H1 (cell line): Measurements from ENCODE around the gene SNAPIN. TPM values are rescaled to one million over a fixed set of nuclear protein-coding genes. Genes with fewer than 3 reads are reported as not detected.
A peak's percentile ranks its signal among the peaks of the same experiment; 100 is the strongest.

Source experiments
- CTCF ChIA-PET: fragments of 300-600 bp; sonication (Branson Sonifier 250); formaldehyde crosslinking; loops from one replicate; lab custom pipeline; 2021; ENCODE audit not compliant: partially characterized antibody; lab: Charles Lee
- POLR2A ChIA-PET: fragments of 300-600 bp; sonication (Branson Sonifier 250); formaldehyde crosslinking; loops from one replicate; lab custom pipeline; 2021; ENCODE audit warnings: inconsistent platforms; ENCODE audit not compliant: partially characterized antibody; lab: Charles Lee
- DNase-seq, 2 experiments: peaks; one replicate each; pipeline versions ENCODE4 v3.0.0 to v3.0.0-alpha.2; 2010 to 2022; ENCODE audit warnings: low spot score in 2 of 2, low read depth in 1 of 2, mixed read lengths in 1 of 2
- FAIRE-seq: peaks from 2 replicates; lab custom pipeline; 2011; peaks lifted over from hg19 to GRCh38; lab: Jason Lieb, UNC
- H2AFZ ChIP-seq: 2 replicates; pipeline ENCODE4 v1.8.1; 2012; ENCODE audit warnings: low read length, inconsistent platforms
- H2AK5ac ChIP-seq: 2 replicates; pipeline ENCODE4 v1.6.1; 2013; ENCODE audit warnings: low read depth, low read length
- H2BK120ac ChIP-seq: replicated peaks from 2 replicates; pipeline ENCODE3; 2013; ENCODE audit warnings: low read depth, low read length, inconsistent platforms
- H2BK12ac ChIP-seq: 2 replicates; pipeline ENCODE4 v1.6.1; 2013; ENCODE audit warnings: low read depth, low read length
- H2BK15ac ChIP-seq: 2 replicates; pipeline ENCODE4 v1.6.1; 2013; ENCODE audit warnings: low read length
- H2BK20ac ChIP-seq: 2 replicates; pipeline ENCODE4 v1.6.1; 2013; ENCODE audit warnings: low read length
- H2BK5ac ChIP-seq: 2 replicates; pipeline ENCODE4 v1.6.1; 2013; ENCODE audit warnings: low read depth, low read length
- H3K14ac ChIP-seq: 2 replicates; pipeline ENCODE4 v1.6.1; 2013; ENCODE audit warnings: inconsistent platforms; ENCODE audit not compliant: insufficient read length
- H3K18ac ChIP-seq: 2 replicates; pipeline ENCODE4 v1.6.1; 2013; ENCODE audit warnings: low read length; ENCODE audit errors: extremely low read depth
- H3K23ac ChIP-seq: 2 replicates; pipeline ENCODE4 v1.6.1; 2013; ENCODE audit warnings: inconsistent platforms; ENCODE audit not compliant: insufficient read length
- H3K23me2 ChIP-seq: 2 replicates; pipeline ENCODE4 v1.6.1; 2013; ENCODE audit warnings: low read depth, low read length
- H3K27ac ChIP-seq: 2 replicates; pipeline ENCODE4 v1.6.1; 2011; ENCODE audit warnings: low read depth, low read length, inconsistent platforms
- H3K27me3 ChIP-seq, 4 experiments: replicated peaks in 1 of 4; 1 replicate in 1 of 4; 2 replicates in 3 of 4; pipeline versions ENCODE4 v1.6.1 to v1.8.1; 2011 to 2013; ENCODE audit warnings: low read length in 3 of 4, mild to moderate bottlenecking in 3 of 4, inconsistent platforms in 2 of 4, mixed read lengths in 2 of 4, moderate library complexity in 1 of 4; ENCODE audit not compliant: control insufficient read depth in 3 of 4, insufficient read depth in 3 of 4; ENCODE audit errors: extremely low read depth in 1 of 4
- H3K36me3 ChIP-seq, 4 experiments: 2 replicates each; pipeline versions ENCODE4 v1.6.1 to v1.8.1; 2011 to 2013; ENCODE audit warnings: mild to moderate bottlenecking in 4 of 4, low read length in 3 of 4, moderate library complexity in 2 of 4, control low read depth in 1 of 4, inconsistent platforms in 1 of 4; ENCODE audit not compliant: insufficient read depth in 4 of 4, control insufficient read depth in 2 of 4
- H3K4ac ChIP-seq: replicated peaks from 2 replicates; pipeline ENCODE3; 2013; ENCODE audit warnings: low read length, low read depth, mixed read lengths, inconsistent platforms; ENCODE audit not compliant: insufficient read length
- H3K4me1 ChIP-seq, 4 experiments: replicated peaks in 1 of 4; 1 replicate in 1 of 4; 2 replicates in 3 of 4; pipeline versions ENCODE4 v1.6.1 to v1.8.1; 2011 to 2013; ENCODE audit warnings: low read length in 3 of 4, inconsistent platforms in 2 of 4, mixed read lengths in 1 of 4; ENCODE audit not compliant: insufficient read depth in 4 of 4, control insufficient read depth in 3 of 4
- H3K4me2 ChIP-seq, 2 experiments: 2 replicates each; pipeline versions ENCODE4 v1.6.1 to v1.8.1; 2011 to 2013; ENCODE audit warnings: low read depth in 2 of 2, low read length in 2 of 2, control low read depth in 1 of 2, inconsistent platforms in 1 of 2, mild to moderate bottlenecking in 1 of 2; ENCODE audit not compliant: insufficient read depth in 1 of 2
- H3K4me3 ChIP-seq, 4 experiments: fragments of 200-600, 300-600 bp in 1 of 4; sonication (generic), shearing (Covaris generic), sonication (Bioruptor Twin) in 1 of 4; 2 replicates each; pipeline versions ENCODE4 v1.5.1 to v1.8.1; 2011 to 2016; ENCODE audit warnings: low read length in 4 of 4, low read depth in 3 of 4, control low read depth in 2 of 4, inconsistent platforms in 2 of 4, mild to moderate bottlenecking in 2 of 4, mixed read lengths in 1 of 4, moderate library complexity in 1 of 4; ENCODE audit not compliant: insufficient read depth in 2 of 4; ENCODE audit errors: extremely low read depth in 1 of 4
- H3K56ac ChIP-seq: replicated peaks from 2 replicates; pipeline ENCODE3; 2013; ENCODE audit warnings: low read depth, mild to moderate bottlenecking, mixed read lengths, low read length, inconsistent platforms; ENCODE audit not compliant: insufficient read length
- H3K79me1 ChIP-seq: 2 replicates; pipeline ENCODE4 v1.6.1; 2013; ENCODE audit warnings: low read depth, low read length, control low read depth
- H3K79me2 ChIP-seq, 2 experiments: 2 replicates each; pipeline versions ENCODE4 v1.6.1 to v1.8.1; 2012 to 2013; ENCODE audit warnings: low read length in 2 of 2, mild to moderate bottlenecking in 2 of 2, inconsistent platforms in 1 of 2; ENCODE audit not compliant: insufficient read depth in 2 of 2, control insufficient read depth in 1 of 2
- H3K9ac ChIP-seq, 4 experiments: replicated peaks in 1 of 4; 1 replicate in 1 of 4; 2 replicates in 3 of 4; pipeline versions ENCODE4 v1.6.1 to v1.8.1; 2011 to 2013; ENCODE audit warnings: low read depth in 3 of 4, low read length in 3 of 4, control low read depth in 2 of 4, mild to moderate bottlenecking in 2 of 4, moderate library complexity in 2 of 4, inconsistent platforms in 1 of 4; ENCODE audit errors: extremely low read depth in 1 of 4
- H3K9me3 ChIP-seq, 2 experiments: 2 replicates each; pipeline versions ENCODE4 v1.6.1 to v1.8.1; 2012 to 2013; ENCODE audit warnings: mild to moderate bottlenecking in 2 of 2, moderate library complexity in 2 of 2, control low read depth in 1 of 2, inconsistent platforms in 1 of 2, low read depth in 1 of 2, low read length in 1 of 2, mixed read lengths in 1 of 2; ENCODE audit not compliant: insufficient read depth in 2 of 2
- H4K20me1 ChIP-seq, 2 experiments: replicated peaks in 1 of 2; 2 replicates each; pipeline versions ENCODE3 to v1.8.1; 2011 to 2013; ENCODE audit warnings: inconsistent platforms in 2 of 2, low read length in 2 of 2, mild to moderate bottlenecking in 1 of 2; ENCODE audit not compliant: insufficient read depth in 2 of 2, control insufficient read depth in 1 of 2
- H4K5ac ChIP-seq: 2 replicates; pipeline ENCODE4 v1.6.1; 2013; ENCODE audit warnings: low read length, low read depth, mixed read lengths, inconsistent platforms; ENCODE audit not compliant: insufficient read length
- H4K8ac ChIP-seq: 2 replicates; pipeline ENCODE4 v1.8.0; 2013; ENCODE audit warnings: mild to moderate bottlenecking, moderate library complexity, low read length, inconsistent platforms; ENCODE audit not compliant: insufficient read depth; ENCODE audit errors: extremely low read depth
- H4K91ac ChIP-seq: replicated peaks from 2 replicates; pipeline ENCODE3; 2013; ENCODE audit warnings: low read length, mixed read lengths, inconsistent platforms; ENCODE audit not compliant: insufficient read length
- BCL11A ChIP-seq, 2 experiments: IDR thresholded peaks; one replicate each; pipeline ENCODE4 v1.6.1; 2011; ENCODE audit warnings: low read depth in 2 of 2, low read length in 2 of 2, mild to moderate bottlenecking in 2 of 2
- GTF2F1 ChIP-seq: IDR thresholded peaks from 2 replicates; pipeline ENCODE4 v1.6.1; 2012; ENCODE audit warnings: low read depth, low read length, improper control_type of control experiment, borderline replicate concordance
- KDM1A ChIP-seq: fragments of 200-600, 300-600 bp; sonication (generic); IDR thresholded peaks from 2 replicates; pipeline ENCODE4 v1.7.1; 2016; ENCODE audit warnings: mild to moderate bottlenecking, low read length, borderline replicate concordance
- KDM4A ChIP-seq: IDR thresholded peaks from one replicate; pipeline ENCODE4 v1.7.1; 2012; ENCODE audit warnings: low read depth, mild to moderate bottlenecking, moderate library complexity, low read length, inconsistent platforms; ENCODE audit not compliant: severe bottlenecking
- MAFK ChIP-seq: IDR thresholded peaks from 2 replicates; pipeline ENCODE4 v1.6.1; 2012; ENCODE audit warnings: low read depth, mild to moderate bottlenecking, improper control_type of control experiment, low read length
- NRF1 ChIP-seq: IDR thresholded peaks from 2 replicates; pipeline ENCODE4 v1.6.1; 2011; ENCODE audit warnings: mild to moderate bottlenecking, low read depth, low read length, improper control_type of control experiment
- RAD21 ChIP-seq, 2 experiments: IDR thresholded peaks in 1 of 2; conservative IDR thresholded peaks in 1 of 2; 2 replicates each; pipeline ENCODE4 v1.6.1; 2011; ENCODE audit warnings: low read depth in 2 of 2, low read length in 2 of 2, improper control_type of control experiment in 1 of 2, inconsistent platforms in 1 of 2, mild to moderate bottlenecking in 1 of 2, moderate library complexity in 1 of 2
- RXRA ChIP-seq: IDR thresholded peaks from 2 replicates; pipeline ENCODE4 v1.6.1; 2011; ENCODE audit warnings: low read depth, mild to moderate bottlenecking, low read length, moderate library complexity; ENCODE audit not compliant: insufficient read depth
- SAP30 ChIP-seq: fragments of 300-600 bp; sonication (generic); IDR thresholded peaks from 2 replicates; pipeline ENCODE4 v1.7.1; 2012; ENCODE audit warnings: low read length, moderate library complexity, mild to moderate bottlenecking, inconsistent platforms; ENCODE audit not compliant: insufficient read depth, insufficient replicate concordance
- TBP ChIP-seq: IDR thresholded peaks from 2 replicates; pipeline ENCODE4 v1.6.1; 2011; ENCODE audit warnings: low read depth, low read length, improper control_type of control experiment
- WGBS, 2 experiments: shearing (Covaris generic) in 1 of 2; methylation state at CpG; one replicate each; pipeline versions ENCODE4 v1.1.6 to v1.1.7; 2013 to 2015; ENCODE audit warnings: low lambda C conversion rate in 2 of 2, mixed read lengths in 2 of 2, inconsistent platforms in 1 of 2, low coverage in 1 of 2, missing lambda C conversion rate in 1 of 2; ENCODE audit not compliant: insufficient replicate concordance in 2 of 2, insufficient coverage in 1 of 2, insufficient read length in 1 of 2; ENCODE audit errors: extremely low coverage in 1 of 2, missing lambda C conversion rate in 1 of 2; 5-methylcytosine and 5-hydroxymethylcytosine counted together
- polyA plus RNA-seq, 7 experiments: library from polyadenylated mRNA; depleted of rRNA in 3 of 7; stranded (reverse) in 5 of 7; unstranded in 2 of 7; fragments of >200 nt in 5 of 7; fragments of 200-250 nt in 2 of 7; gene quantifications; 1 replicate in 5 of 7; 2 replicates in 1 of 7; 4 replicates in 1 of 7; pipeline versions ENCODE4 v1.2.1 to v1.2.3, GENCODE V29; 2011 to 2013; ENCODE audit warnings: missing spikeins in 2 of 7, mixed read lengths in 2 of 7
- total RNA-seq: library from RNA; stranded (reverse); fragmentation: NEBNext Ultra II Directional; extraction: Animal tissue kit (Norgen Biotek cat#: 25700); gene quantifications from 2 replicates; pipeline ENCODE4 v1.2.1, GENCODE V29; 2021

SNAPIN gene
- total and polyA plus RNA-seq, 2 of the 8 experiments (the other 6 are each of a cell fraction or from before 2014, with no cell fraction given) = 25.7 to 31.1 TPM

DNA sequence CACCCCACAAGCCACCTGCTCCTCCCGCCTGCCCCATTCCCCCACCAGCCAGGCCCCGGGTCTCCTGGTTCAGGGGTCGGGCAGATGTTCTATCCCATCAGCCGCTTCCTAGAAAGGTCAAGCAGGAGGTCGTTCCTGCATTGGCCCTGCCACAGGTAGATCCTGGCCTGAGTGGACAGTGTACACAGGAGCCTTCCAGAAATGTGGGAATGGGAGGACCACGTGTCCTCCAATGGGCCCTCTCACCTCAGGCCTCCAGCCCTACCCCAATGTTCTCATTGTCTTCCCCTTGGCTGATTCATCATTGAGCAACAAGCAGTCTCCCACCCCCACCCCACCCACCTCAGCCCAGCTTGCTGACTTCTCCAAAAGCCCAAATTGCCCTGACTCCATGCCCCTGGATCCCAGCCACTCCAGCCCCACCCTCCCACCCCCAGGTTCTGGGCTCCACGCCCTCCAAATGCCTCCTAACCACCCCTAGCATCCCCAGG, 47.6 kb upstream of the SNAPIN start:
- POLR2A ChIA-PET = interaction anchor here (15.3 kb wide), 1 partner anchor 17 kb away, joined by 261 read pairs; the partner anchor contains the start of genes CHTOP, S100A1 and S100A13
- peaks cover 3% of the 10 kb centered on the region for H3K23me2 ChIP-seq
- H4K8ac ChIP-seq = no peak overlapping the region
- H3K79me1 ChIP-seq = no peaks in the 10 kb centered on the region
- WGBS, 2 experiments = 98% methylated on average over 5 of the region's 7 CpGs; no CpG with 5 or more reads in 1 of the 2 experiments
- no peaks in the 10 kb centered on the region for H4K20me1 ChIP-seq
- H2AK5ac ChIP-seq = no peak overlapping the region
- H3K56ac ChIP-seq = no peak overlapping the region
- H2BK5ac ChIP-seq = no peak overlapping the region
- no peak for DNase-seq
- H3K9ac ChIP-seq = no peak overlapping the region
- no peak overlapping the region for H2BK120ac ChIP-seq
- no peak overlapping the region for H3K14ac ChIP-seq
- H2AFZ ChIP-seq = no peak overlapping the region
- H2BK15ac ChIP-seq = no peak overlapping the region
- no peak overlapping the region for H3K27ac ChIP-seq
- H4K5ac ChIP-seq = no peak overlapping the region
- H3K79me2 ChIP-seq = no peaks in the 10 kb centered on the region
- 0 out of 2 replicates have a peak overlapping the region, but pooled peaks have one; percentile 5 for H2BK12ac ChIP-seq
- peaks cover 0 to 35% (median 21%) of the 10 kb centered on the region in 4 experiments; a peak in 6 of 7 replicates for H3K4me1 ChIP-seq
- CTCF ChIA-PET = interaction anchor here (0.8 to 15.9 kb wide), 5 partner anchors 8 to 40 kb away, joined by 4 to 224 read pairs (median 64); partner anchors contain the start of gene S100A13
- no peaks in the 10 kb centered on the region for H3K36me3 ChIP-seq
- H3K23ac ChIP-seq = no peak overlapping the region
- H3K4ac ChIP-seq = no peak overlapping the region
- H3K18ac ChIP-seq = no peak overlapping the region
- H3K9me3 ChIP-seq = no peaks in the 10 kb centered on the region
- no peak overlapping the region for H3K4me3 ChIP-seq
- H2BK20ac ChIP-seq = peak overlapping the region; percentile 73; the same call in 1 of the 2 replicates
- no peak overlapping the region for H3K4me2 ChIP-seq
- no peak for FAIRE-seq
- H4K91ac ChIP-seq = peak overlapping the region; percentile 9
- H3K27me3 ChIP-seq = no peaks in the 10 kb centered on the region; a peak in 1 of 7 replicates
- TF ChIP-seq SAP30 = no peak
- TF ChIP-seq RXRA = no peak
- no peak for TF ChIP-seq KDM4A
- no peak for TF ChIP-seq KDM1A
- TF ChIP-seq TBP = no peak
- no peak for TF ChIP-seq GTF2F1
- no peak for TF ChIP-seq BCL11A (IDR thresholded peaks at IDR 0.05; ENCODE audit: low read depth in 2 of 2, low read length in 2 of 2)
- no peak for TF ChIP-seq MAFK
- TF ChIP-seq NRF1 = no peak
- no peak for TF ChIP-seq RAD21 (IDR thresholded peaks at IDR 0.05 in 1 of 2, conservative IDR thresholded peaks at IDR 0.05 in 1 of 2; ENCODE audit: low read depth in 2 of 2, low read length in 2 of 2)
